ENCODE results near the gene FAM184A. TPM values are rescaled to one million over a fixed set of nuclear protein-coding genes. Genes with fewer than 3 reads are reported as not detected.

The FAM184A gene
- total and polyA plus RNA-seq, 9 of the 15 experiments (the other 6 are each of a cell fraction or from before 2014, with no cell fraction given), result 6.4 to 18.7 (median 13.1) TPM

- no peak for DNase-seq (ENCODE audit: extremely low read depth in 1 of 4, low spot score in 3 of 4)
- no TSS peak for BruUV-seq (replicated peaks)
- no peaks in the 10 kb centered on the region for H3K79me2 ChIP-seq (ENCODE audit: control insufficient read depth, insufficient read depth, low read length)
- no peaks in the 10 kb centered on the region for H3K9me1 ChIP-seq (ENCODE audit: control insufficient read depth, insufficient read depth, low read length)
- POLR2A ChIA-PET, result no interaction called here
- no peaks in the 10 kb centered on the region for H3K4me1 ChIP-seq (replicated peaks in 1 of 2; ENCODE audit: control insufficient read depth in 2 of 2, insufficient read depth in 2 of 2, low read length in 2 of 2)
- H3K4me2 ChIP-seq (ENCODE audit: insufficient read depth, low read length), result no peak overlapping the region
- ATAC-seq, result no peak
- H3K27me3 ChIP-seq (ENCODE audit: control insufficient read depth in 2 of 2, insufficient read depth in 2 of 2, low read length in 2 of 2), result no peaks in the 10 kb centered on the region
- CTCF ChIA-PET (ENCODE audit: low intra/inter-chr PET ratio), result no interaction called here
- H3K36me3 ChIP-seq (ENCODE audit: control insufficient read depth, insufficient read depth, low read length), result no peaks in the 10 kb centered on the region
- no peak for FAIRE-seq
- no peak overlapping the region for H3K27ac ChIP-seq (ENCODE audit: extremely low read depth, low read depth, low read length)
- intact Hi-C loops (cut with micrococcal nuclease), result no loop called here
- in situ Hi-C loops (cut with MboI), result no loop called here
- no peak overlapping the region for H3K4me3 ChIP-seq
- TF ChIP-seq NRF1 (conservative IDR thresholded peaks at IDR 0.05 in 1 of 2, IDR thresholded peaks at IDR 0.05 in 1 of 2), result no peak
- TF ChIP-seq EGR1 (conservative IDR thresholded peaks at IDR 0.05), result no peak
- TF ChIP-seq, protein P1, sequence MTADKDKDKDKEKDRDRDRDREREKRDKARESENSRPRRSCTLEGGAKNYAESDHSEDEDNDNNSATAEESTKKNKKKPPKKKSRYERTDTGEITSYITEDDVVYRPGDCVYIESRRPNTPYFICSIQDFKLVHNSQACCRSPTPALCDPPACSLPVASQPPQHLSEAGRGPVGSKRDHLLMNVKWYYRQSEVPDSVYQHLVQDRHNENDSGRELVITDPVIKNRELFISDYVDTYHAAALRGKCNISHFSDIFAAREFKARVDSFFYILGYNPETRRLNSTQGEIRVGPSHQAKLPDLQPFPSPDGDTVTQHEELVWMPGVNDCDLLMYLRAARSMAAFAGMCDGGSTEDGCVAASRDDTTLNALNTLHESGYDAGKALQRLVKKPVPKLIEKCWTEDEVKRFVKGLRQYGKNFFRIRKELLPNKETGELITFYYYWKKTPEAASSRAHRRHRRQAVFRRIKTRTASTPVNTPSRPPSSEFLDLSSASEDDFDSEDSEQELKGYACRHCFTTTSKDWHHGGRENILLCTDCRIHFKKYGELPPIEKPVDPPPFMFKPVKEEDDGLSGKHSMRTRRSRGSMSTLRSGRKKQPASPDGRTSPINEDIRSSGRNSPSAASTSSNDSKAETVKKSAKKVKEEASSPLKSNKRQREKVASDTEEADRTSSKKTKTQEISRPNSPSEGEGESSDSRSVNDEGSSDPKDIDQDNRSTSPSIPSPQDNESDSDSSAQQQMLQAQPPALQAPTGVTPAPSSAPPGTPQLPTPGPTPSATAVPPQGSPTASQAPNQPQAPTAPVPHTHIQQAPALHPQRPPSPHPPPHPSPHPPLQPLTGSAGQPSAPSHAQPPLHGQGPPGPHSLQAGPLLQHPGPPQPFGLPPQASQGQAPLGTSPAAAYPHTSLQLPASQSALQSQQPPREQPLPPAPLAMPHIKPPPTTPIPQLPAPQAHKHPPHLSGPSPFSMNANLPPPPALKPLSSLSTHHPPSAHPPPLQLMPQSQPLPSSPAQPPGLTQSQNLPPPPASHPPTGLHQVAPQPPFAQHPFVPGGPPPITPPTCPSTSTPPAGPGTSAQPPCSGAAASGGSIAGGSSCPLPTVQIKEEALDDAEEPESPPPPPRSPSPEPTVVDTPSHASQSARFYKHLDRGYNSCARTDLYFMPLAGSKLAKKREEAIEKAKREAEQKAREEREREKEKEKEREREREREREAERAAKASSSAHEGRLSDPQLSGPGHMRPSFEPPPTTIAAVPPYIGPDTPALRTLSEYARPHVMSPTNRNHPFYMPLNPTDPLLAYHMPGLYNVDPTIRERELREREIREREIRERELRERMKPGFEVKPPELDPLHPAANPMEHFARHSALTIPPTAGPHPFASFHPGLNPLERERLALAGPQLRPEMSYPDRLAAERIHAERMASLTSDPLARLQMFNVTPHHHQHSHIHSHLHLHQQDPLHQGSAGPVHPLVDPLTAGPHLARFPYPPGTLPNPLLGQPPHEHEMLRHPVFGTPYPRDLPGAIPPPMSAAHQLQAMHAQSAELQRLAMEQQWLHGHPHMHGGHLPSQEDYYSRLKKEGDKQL (CRISPR knock-in tag; IDR thresholded peaks at IDR 0.05; ENCODE audit: borderline replicate concordance), result no peak
- no peak for TF ChIP-seq CCAR2 (IDR thresholded peaks at IDR 0.05; ENCODE audit: low read depth, low read length)
- TF ChIP-seq DPF2 (IDR thresholded peaks at IDR 0.05), result no peak
- TF ChIP-seq, protein P2, sequence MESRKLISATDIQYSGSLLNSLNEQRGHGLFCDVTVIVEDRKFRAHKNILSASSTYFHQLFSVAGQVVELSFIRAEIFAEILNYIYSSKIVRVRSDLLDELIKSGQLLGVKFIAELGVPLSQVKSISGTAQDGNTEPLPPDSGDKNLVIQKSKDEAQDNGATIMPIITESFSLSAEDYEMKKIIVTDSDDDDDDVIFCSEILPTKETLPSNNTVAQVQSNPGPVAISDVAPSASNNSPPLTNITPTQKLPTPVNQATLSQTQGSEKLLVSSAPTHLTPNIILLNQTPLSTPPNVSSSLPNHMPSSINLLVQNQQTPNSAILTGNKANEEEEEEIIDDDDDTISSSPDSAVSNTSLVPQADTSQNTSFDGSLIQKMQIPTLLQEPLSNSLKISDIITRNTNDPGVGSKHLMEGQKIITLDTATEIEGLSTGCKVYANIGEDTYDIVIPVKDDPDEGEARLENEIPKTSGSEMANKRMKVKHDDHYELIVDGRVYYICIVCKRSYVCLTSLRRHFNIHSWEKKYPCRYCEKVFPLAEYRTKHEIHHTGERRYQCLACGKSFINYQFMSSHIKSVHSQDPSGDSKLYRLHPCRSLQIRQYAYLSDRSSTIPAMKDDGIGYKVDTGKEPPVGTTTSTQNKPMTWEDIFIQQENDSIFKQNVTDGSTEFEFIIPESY (CRISPR knock-in tag; IDR thresholded peaks at IDR 0.05), result no peak
- TF ChIP-seq, protein P3, sequence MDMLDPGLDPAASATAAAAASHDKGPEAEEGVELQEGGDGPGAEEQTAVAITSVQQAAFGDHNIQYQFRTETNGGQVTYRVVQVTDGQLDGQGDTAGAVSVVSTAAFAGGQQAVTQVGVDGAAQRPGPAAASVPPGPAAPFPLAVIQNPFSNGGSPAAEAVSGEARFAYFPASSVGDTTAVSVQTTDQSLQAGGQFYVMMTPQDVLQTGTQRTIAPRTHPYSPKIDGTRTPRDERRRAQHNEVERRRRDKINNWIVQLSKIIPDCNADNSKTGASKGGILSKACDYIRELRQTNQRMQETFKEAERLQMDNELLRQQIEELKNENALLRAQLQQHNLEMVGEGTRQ (CRISPR knock-in tag; IDR thresholded peaks at IDR 0.05), result no peak
- no peak for TF ChIP-seq MTF1 (CRISPR knock-in tag; IDR thresholded peaks at IDR 0.05; ENCODE audit: borderline replicate concordance)
- TF ChIP-seq SMARCB1 (IDR thresholded peaks at IDR 0.05; ENCODE audit: insufficient read length, low read depth), result no peak
- no peak overlapping the region for H3K9ac ChIP-seq (ENCODE audit: insufficient read depth in 1 of 2, low read depth in 2 of 2, low read length in 2 of 2)
- H3K9me3 ChIP-seq (replicated peaks; ENCODE audit: control insufficient read depth, insufficient read depth, low read depth, low read length), result no peaks in the 10 kb centered on the region
- H2AFZ ChIP-seq (ENCODE audit: low read depth, low read length), result no peak overlapping the region
- no peaks in the 10 kb centered on the region for H4K20me1 ChIP-seq (replicated peaks; ENCODE audit: control insufficient read depth, insufficient read depth, low read length)
- 52% methylated on average over 4 of the region's 4 CpGs for WGBS (ENCODE audit: insufficient coverage, low coverage, missing lambda C conversion rate)
These were observed 86.2 kb downstream of the FAM184A start for GRCh38 chr6:118992186-118992795.

Measured in K562 (cell line).